VCaP (cell line): ENCODE data around the gene DNAJC15.

Experiments used
- H3K27ac ChIP-seq: fragments of 450-650 bp; 2 replicates; pipeline ENCODE4 v1.5.1; 2017
- CTCF ChIP-seq: fragments of 450-650 bp; conservative IDR thresholded peaks from 2 replicates; pipeline ENCODE4 v1.5.1; 2017; ENCODE audit warnings: mild to moderate bottlenecking, moderate library complexity

The DNAJC15 gene

GRCh38 chr13:43122791-43123190, 99.4 kb downstream of the DNAJC15 start:
- TF ChIP-seq CTCF, result no peak
- H3K27ac ChIP-seq, result no peak overlapping the region

GRCh38 chr13:43123856-43124255, 100.5 kb downstream of the DNAJC15 start:
- H3K27ac ChIP-seq, result no peak overlapping the region
- TF ChIP-seq CTCF, result no peak

- no peak for TF ChIP-seq CTCF
- H3K27ac ChIP-seq, result no peak overlapping the region
These were observed 101.1 kb downstream of the DNAJC15 start for GRCh38 chr13:43124490-43124889.

GRCh38 chr13:43126420-43126819, 103.0 kb downstream of the DNAJC15 start:
- TF ChIP-seq CTCF, result no peak
- H3K27ac ChIP-seq, result no peak overlapping the region

GRCh38 chr13:43127103-43127798, 103.9 kb downstream of the DNAJC15 start:
- no peak overlapping the region for H3K27ac ChIP-seq
- TF ChIP-seq CTCF, result no peak

GRCh38 chr13:43127827-43128226, 104.4 kb downstream of the DNAJC15 start:
- H3K27ac ChIP-seq, result no peak overlapping the region
- TF ChIP-seq CTCF, result no peak

- H3K27ac ChIP-seq, result no peak overlapping the region
- no peak for TF ChIP-seq CTCF
These were observed 105.1 kb downstream of the DNAJC15 start for GRCh38 chr13:43128504-43128961.
